HEK293 (cell line): Measurements from ENCODE around the gene ASAP2.

Experiments
- CTCF ChIA-PET: fragments of 350-600 bp; formaldehyde crosslinking; extraction: SDS; loops from one replicate; lab custom pipeline; 2021; ENCODE audit warnings: antibody characterized with exemption; lab: Yijun Ruan, JAX
- POLR2A ChIA-PET: fragments of 300-600 bp; formaldehyde crosslinking; extraction: SDS; loops from one replicate; lab custom pipeline; 2020; ENCODE audit warnings: antibody characterized with exemption, inconsistent platforms; lab: Yijun Ruan, JAX
- H3K27ac ChIP-seq: fragments of 200-500 bp; sonication (Bioruptor generic); 2 replicates; pipeline ENCODE4 v1.5.1; 2014; ENCODE audit warnings: low read depth, low read length, control low read depth, inconsistent platforms; ENCODE audit errors: extremely low read depth
- H3K36me3 ChIP-seq, 2 experiments: fragments of 200-500 bp in 1 of 2; sonication (Bioruptor generic) in 1 of 2; 1 replicate in 1 of 2; 2 replicates in 1 of 2; pipeline ENCODE4 v1.5.1; 2014 to 2017; ENCODE audit warnings: inconsistent platforms in 2 of 2, low read length in 2 of 2; ENCODE audit not compliant: control insufficient read depth in 2 of 2, insufficient read depth in 1 of 2
- H3K4me1 ChIP-seq: fragments of 200-500 bp; sonication (Bioruptor generic); 2 replicates; pipeline ENCODE4 v1.5.1; 2014; ENCODE audit warnings: mild to moderate bottlenecking, low read length, inconsistent platforms; ENCODE audit not compliant: control insufficient read depth, insufficient read depth
- H3K4me3 ChIP-seq: 2 replicates; pipeline ENCODE4 v1.5.1; 2011; ENCODE audit warnings: low read depth, mild to moderate bottlenecking, control low read depth, low read length, moderate library complexity
- H3K9me3 ChIP-seq: fragments of 200-500 bp; sonication (Bioruptor generic); 2 replicates; pipeline ENCODE4 v1.5.1; 2014; ENCODE audit warnings: low read depth, low read length, inconsistent platforms; ENCODE audit not compliant: control insufficient read depth, insufficient read depth
- BCL11A ChIP-seq: fragments of 450-650 bp; formaldehyde crosslinking; IDR thresholded peaks from 2 replicates; pipeline ENCODE4 v1.5.1; 2016; ENCODE audit warnings: low read depth, missing biosample characterization, missing genetic modification characterization
- FEZF1 ChIP-seq: fragments of 450-650 bp; formaldehyde crosslinking; IDR thresholded peaks from 2 replicates; pipeline ENCODE4 v1.5.1; 2016; ENCODE audit warnings: missing biosample characterization, missing genetic modification characterization
- GLI2 ChIP-seq: fragments of 450-650 bp; formaldehyde crosslinking; IDR thresholded peaks from 2 replicates; pipeline ENCODE4; 2017; ENCODE audit warnings: missing biosample characterization, missing genetic modification characterization, low read depth, borderline replicate concordance
- GLIS1 ChIP-seq: fragments of 450-650 bp; formaldehyde crosslinking; IDR thresholded peaks from 2 replicates; pipeline ENCODE4 v1.5.1; 2016; ENCODE audit warnings: missing biosample characterization, missing genetic modification characterization
- HOXA7 ChIP-seq: sonication (generic); formaldehyde crosslinking; IDR thresholded peaks from 2 replicates; pipeline ENCODE4 v1.8.1; 2022; ENCODE audit warnings: missing genetic modification reagents, borderline replicate concordance
- KLF1 ChIP-seq: fragments of 450-650 bp; formaldehyde crosslinking; IDR thresholded peaks from 2 replicates; pipeline ENCODE4 v1.5.1; 2016; ENCODE audit warnings: missing biosample characterization, missing genetic modification characterization
- PRDM6 ChIP-seq: fragments of 450-650 bp; formaldehyde crosslinking; IDR thresholded peaks from 2 replicates; pipeline ENCODE4 v1.5.1; 2017; ENCODE audit warnings: missing biosample characterization, missing genetic modification characterization
- SCRT2 ChIP-seq: fragments of 450-650 bp; formaldehyde crosslinking; IDR thresholded peaks from 2 replicates; pipeline ENCODE4 v1.5.1; 2016; ENCODE audit warnings: missing biosample characterization, missing genetic modification characterization
- TCF7L2 ChIP-seq: IDR thresholded peaks from 2 replicates; pipeline ENCODE4 v1.6.1; 2011; ENCODE audit warnings: low read depth, mild to moderate bottlenecking, inconsistent platforms, low read length, moderate library complexity, borderline replicate concordance
- TRIM28 ChIP-seq: IDR thresholded peaks from 2 replicates; pipeline ENCODE4 v1.6.1; 2011; ENCODE audit warnings: low read length, control low read depth, borderline replicate concordance
- TSHZ1 ChIP-seq: fragments of 450-650 bp; formaldehyde crosslinking; IDR thresholded peaks from 2 replicates; pipeline ENCODE4 v1.5.1; 2016; ENCODE audit warnings: missing biosample characterization, missing genetic modification characterization, borderline replicate concordance
- ZBTB21 ChIP-seq: fragments of 450-650 bp; formaldehyde crosslinking; IDR thresholded peaks from 2 replicates; pipeline ENCODE4 v1.5.1; 2017; ENCODE audit warnings: missing biosample characterization, missing genetic modification characterization
- ZNF10 ChIP-seq: fragments of 450-650 bp; formaldehyde crosslinking; IDR thresholded peaks from 2 replicates; pipeline ENCODE4 v1.5.1; 2017; ENCODE audit warnings: missing biosample characterization, missing genetic modification characterization
- ZNF112 ChIP-seq: fragments of 450-650 bp; formaldehyde crosslinking; IDR thresholded peaks from 2 replicates; pipeline ENCODE4 v1.5.0; 2017; ENCODE audit warnings: missing biosample characterization, missing genetic modification characterization
- ZNF221 ChIP-seq: fragments of 450-650 bp; formaldehyde crosslinking; IDR thresholded peaks from 2 replicates; pipeline ENCODE4 v1.5.1; 2017; ENCODE audit warnings: missing biosample characterization, missing genetic modification characterization, borderline replicate concordance
- ZNF23 ChIP-seq: fragments of 450-650 bp; formaldehyde crosslinking; IDR thresholded peaks from 2 replicates; pipeline ENCODE4 v1.5.1; 2016; ENCODE audit warnings: missing biosample characterization, missing genetic modification characterization, borderline replicate concordance
- ZNF335 ChIP-seq: fragments of 450-650 bp; formaldehyde crosslinking; conservative IDR thresholded peaks from 2 replicates; pipeline ENCODE4 v1.5.1; 2016; ENCODE audit warnings: missing biosample characterization, missing genetic modification characterization
- ZNF426 ChIP-seq: fragments of 450-650 bp; formaldehyde crosslinking; IDR thresholded peaks from 2 replicates; pipeline ENCODE4 v1.5.1; 2017; ENCODE audit warnings: missing biosample characterization, missing genetic modification characterization, mild to moderate bottlenecking, inconsistent platforms, moderate library complexity
- ZNF449 ChIP-seq: fragments of 450-650 bp; formaldehyde crosslinking; IDR thresholded peaks from 2 replicates; pipeline ENCODE4 v1.5.1; 2017; ENCODE audit warnings: missing biosample characterization, mild to moderate bottlenecking, missing genetic modification characterization, moderate library complexity
- ZNF510 ChIP-seq: fragments of 450-650 bp; formaldehyde crosslinking; IDR thresholded peaks from 2 replicates; pipeline ENCODE4 v1.5.1; 2018; ENCODE audit warnings: mild to moderate bottlenecking, missing genetic modification characterization, missing biosample characterization; ENCODE audit not compliant: insufficient replicate concordance
- ZNF561 ChIP-seq: fragments of 450-650 bp; IDR thresholded peaks from 2 replicates; pipeline ENCODE4 v1.5.1; 2018; ENCODE audit warnings: missing biosample characterization, missing genetic modification characterization, borderline replicate concordance
- ZNF629 ChIP-seq: fragments of 450-650 bp; formaldehyde crosslinking; IDR thresholded peaks from 2 replicates; pipeline ENCODE4 v1.5.1; 2017; ENCODE audit warnings: missing biosample characterization, missing genetic modification characterization
- ZNF639 ChIP-seq: fragments of 450-650 bp; formaldehyde crosslinking; IDR thresholded peaks from 2 replicates; pipeline ENCODE4 v1.5.1; 2016; ENCODE audit warnings: missing biosample characterization, missing genetic modification characterization
- ZNF660 ChIP-seq: fragments of 450-650 bp; IDR thresholded peaks from 2 replicates; pipeline ENCODE4 v1.5.1; 2018; ENCODE audit warnings: missing biosample characterization, mild to moderate bottlenecking, missing genetic modification characterization
- ZNF768 ChIP-seq: fragments of 450-650 bp; formaldehyde crosslinking; IDR thresholded peaks from 2 replicates; pipeline ENCODE4 v1.5.1; 2018; ENCODE audit warnings: missing biosample characterization, mild to moderate bottlenecking, missing genetic modification characterization
- ZNF776 ChIP-seq: fragments of 450-650 bp; formaldehyde crosslinking; IDR thresholded peaks from 2 replicates; pipeline ENCODE4 v1.5.0; 2017; ENCODE audit warnings: missing biosample characterization, missing genetic modification characterization, borderline replicate concordance
- ZSCAN5A ChIP-seq: fragments of 450-650 bp; formaldehyde crosslinking; IDR thresholded peaks from 2 replicates; pipeline ENCODE4 v1.5.1; 2016; ENCODE audit warnings: missing biosample characterization, missing genetic modification characterization
- ZXDB ChIP-seq: fragments of 450-650 bp; formaldehyde crosslinking; IDR thresholded peaks from 2 replicates; pipeline ENCODE4 v1.5.1; 2016; ENCODE audit warnings: missing biosample characterization, missing genetic modification characterization

The ASAP2 gene

GRCh38 chr2:9336576-9337314 lies 130.1 kb downstream of the ASAP2 start:
- Histone ChIP-seq H3K9me3 (no peaks in the 10 kb centered on the region), H3K4me3 (no peak overlapping the region), H3K36me3 (peaks cover 0 to 20% of the 10 kb centered on the region in 2 experiments; a peak in 1 of 3 replicates), H3K4me1 (peaks cover 11% of the 10 kb centered on the region), H3K27ac (peak overlapping the region; percentile 81)
- POLR2A ChIA-PET: interaction anchor here (0.7 kb wide), 1 partner anchor 86 kb away, joined by 3 read pairs; the partner anchor contains the start of genes CPSF3 and ITGB1BP1
- CTCF ChIA-PET: interaction anchor here (0.6 kb wide), 2 partner anchors 128 to 850 kb away, joined by 3 to 5 read pairs; no protein-coding TSS in a partner anchor
- TF ChIP-seq ZNF768 (tag by site-specific recombination): no peak
- TF ChIP-seq PRDM6 (tag by site-specific recombination): peak; percentile 98
- no peak for TF ChIP-seq ZNF510 (tag by site-specific recombination)
- TF ChIP-seq ZNF221 (tag by site-specific recombination): no peak
- peak; percentile 94 for TF ChIP-seq ZXDB
- peak; percentile 60; the same call in 1 of the 2 replicates for TF ChIP-seq ZNF561
- TF ChIP-seq GLI2: no peak
- no peak for TF ChIP-seq ZSCAN5A (tag by site-specific recombination)
- peak; percentile 42; the same call in 1 of the 2 replicates for TF ChIP-seq ZNF639 (tag by site-specific recombination)
- no peak for TF ChIP-seq HOXA7 (CRISPR knock-in tag)
- no peak for TF ChIP-seq ZNF23 (tag by site-specific recombination)
- peak; percentile 89 for TF ChIP-seq ZNF10 (tag by site-specific recombination)
- peak; percentile 89 for TF ChIP-seq ZNF335
- TF ChIP-seq FEZF1: peak; percentile 97
- 0 out of 2 replicates have a peak, but pooled peaks have one; percentile 19 for TF ChIP-seq ZBTB21 (tag by site-specific recombination)
- TF ChIP-seq ZNF112 (tag by site-specific recombination): no peak
- no peak for TF ChIP-seq ZNF776 (tag by site-specific recombination)
- no peak for TF ChIP-seq GLIS1 (tag by site-specific recombination)
- peak; percentile 73; the same call in 1 of the 2 replicates for TF ChIP-seq TSHZ1 (tag by site-specific recombination)
- peak; percentile 35; the same call in 1 of the 2 replicates for TF ChIP-seq KLF1
- TF ChIP-seq ZNF660 (tag by site-specific recombination): peak; percentile 89
- peak; percentile 73; the same call in 1 of the 2 replicates for TF ChIP-seq TCF7L2
- TF ChIP-seq BCL11A (tag by site-specific recombination): peak; percentile 41; the same call in 1 of the 2 replicates
- peak; percentile 94 for TF ChIP-seq TRIM28
- TF ChIP-seq ZNF426 (tag by site-specific recombination): no peak
- TF ChIP-seq SCRT2: peak; percentile 88
- peak; percentile 58; the same call in 1 of the 2 replicates for TF ChIP-seq ZNF629 (tag by site-specific recombination)
- TF ChIP-seq ZNF449 (tag by site-specific recombination): peak; percentile 52; the same call in 1 of the 2 replicates
